Raji (cell line): ENCODE data around the gene CDH22.

ENCODE experiments used
- POLR2A ChIP-seq: IDR thresholded peaks from 2 replicates; pipeline ENCODE4 v1.6.1; 2011; ENCODE audit warnings: low read depth, low read length, control low read depth; ENCODE audit not compliant: insufficient read depth

The CDH22 gene

GRCh38 chr20:46308258-46309157 lies at the start of gene CDH22:
CDH22 (minus strand) TSS chr20:46308498; CDS start chr20:46251294, 57,204 bp downstream.
- no peak for TF ChIP-seq POLR2A

GRCh38 chr20:46357030-46357514 lies 48.8 kb upstream of the CDH22 start:
- no peak for TF ChIP-seq POLR2A

- TF ChIP-seq POLR2A, result no peak
Observed at GRCh38 chr20:46356195-46357029, 48.1 kb upstream of the CDH22 start.

- TF ChIP-seq POLR2A, result no peak
Observed at GRCh38 chr20:46355778-46356177, 47.5 kb upstream of the CDH22 start.

- no peak for TF ChIP-seq POLR2A
Observed at GRCh38 chr20:46354920-46355654, 46.8 kb upstream of the CDH22 start.

- TF ChIP-seq POLR2A, result no peak
Observed at GRCh38 chr20:46354207-46354555, 45.9 kb upstream of the CDH22 start.

- no peak for TF ChIP-seq POLR2A
Observed at GRCh38 chr20:46353500-46354206, 45.4 kb upstream of the CDH22 start.

GRCh38 chr20:46352370-46352938 lies 44.2 kb upstream of the CDH22 start:
- TF ChIP-seq POLR2A, result no peak

- TF ChIP-seq POLR2A, result no peak
Observed at GRCh38 chr20:46351357-46352058, 43.2 kb upstream of the CDH22 start.

- no peak for TF ChIP-seq POLR2A
Observed at GRCh38 chr20:46350986-46351267, 42.6 kb upstream of the CDH22 start.

- no peak for TF ChIP-seq POLR2A
Observed at GRCh38 chr20:46350201-46350985, 42.1 kb upstream of the CDH22 start.

GRCh38 chr20:46349742-46350056 lies 41.4 kb upstream of the CDH22 start:
- TF ChIP-seq POLR2A, result no peak

- no peak for TF ChIP-seq POLR2A
Observed at GRCh38 chr20:46349035-46349741, 40.9 kb upstream of the CDH22 start.
